ENCODE results near the gene USP11.

The USP11 gene

GRCh38 chrX:47228550-47229270 is 4.1 kb upstream of the USP11 start:
- Mint-ChIP-seq H3K36me3 (peaks cover 9% of the 10 kb centered on the region), H3K4me3 (no peak overlapping the region)

GRCh38 chrX:47229427-47229826 is 3.4 kb upstream of the USP11 start:
- no peaks in the 10 kb centered on the region for H3K27me3 Mint-ChIP-seq
- peaks cover 4% of the 10 kb centered on the region for H3K4me1 Mint-ChIP-seq
- no peaks in the 10 kb centered on the region for H3K9me3 Mint-ChIP-seq
- no peak overlapping the region for H3K27ac Mint-ChIP-seq
- peaks cover 9% of the 10 kb centered on the region for H3K36me3 Mint-ChIP-seq
- no peak overlapping the region for H3K4me3 Mint-ChIP-seq

More at GRCh38 chrX:47228550-47229270, 4.1 kb upstream of the USP11 start:
- Mint-ChIP-seq H3K27me3 (no peaks in the 10 kb centered on the region), H3K9me3 (no peaks in the 10 kb centered on the region), H3K27ac (no peak overlapping the region), H3K4me1 (peaks cover 4% of the 10 kb centered on the region)

- no peaks in the 10 kb centered on the region for H3K9me3 Mint-ChIP-seq
- peaks cover 9% of the 10 kb centered on the region for H3K36me3 Mint-ChIP-seq
- peaks cover 8% of the 10 kb centered on the region for H3K4me1 Mint-ChIP-seq
- H3K27ac Mint-ChIP-seq: peak overlapping the region; percentile 23
- H3K27me3 Mint-ChIP-seq: no peaks in the 10 kb centered on the region
- no peak overlapping the region for H3K4me3 Mint-ChIP-seq
Observed at GRCh38 chrX:47230136-47230868, 2.5 kb upstream of the USP11 start.

GRCh38 chrX:47231167-47231566 is 1.6 kb upstream of the USP11 start:
- H3K4me3 Mint-ChIP-seq: no peak overlapping the region
- no peaks in the 10 kb centered on the region for H3K27me3 Mint-ChIP-seq
- no peaks in the 10 kb centered on the region for H3K9me3 Mint-ChIP-seq
- peaks cover 17% of the 10 kb centered on the region for H3K4me1 Mint-ChIP-seq
- peaks cover 11% of the 10 kb centered on the region for H3K36me3 Mint-ChIP-seq
- H3K27ac Mint-ChIP-seq: peak overlapping the region; percentile 87

- H3K4me3 Mint-ChIP-seq: peak overlapping the region; percentile 91
- no peaks in the 10 kb centered on the region for H3K27me3 Mint-ChIP-seq
- H3K4me1 Mint-ChIP-seq: peaks cover 19% of the 10 kb centered on the region
- no peaks in the 10 kb centered on the region for H3K9me3 Mint-ChIP-seq
- peaks cover 9% of the 10 kb centered on the region for H3K36me3 Mint-ChIP-seq
- peak overlapping the region; percentile 98 for H3K27ac Mint-ChIP-seq
Observed at GRCh38 chrX:47232197-47232802, 509 bp upstream of the USP11 start.

GRCh38 chrX:47233333-47234113 is 714 bp downstream of the USP11 start:
- Mint-ChIP-seq H3K4me3 (peak overlapping the region; percentile 91), H3K27ac (peak overlapping the region; percentile 98), H3K9me3 (no peaks in the 10 kb centered on the region), H3K36me3 (peaks cover 9% of the 10 kb centered on the region), H3K27me3 (no peaks in the 10 kb centered on the region), H3K4me1 (peaks cover 19% of the 10 kb centered on the region)

GRCh38 chrX:47234583-47234982 is 1.8 kb downstream of the USP11 start:
- peaks cover 19% of the 10 kb centered on the region for H3K4me1 Mint-ChIP-seq
- peak overlapping the region; percentile 60 for H3K4me3 Mint-ChIP-seq
- no peaks in the 10 kb centered on the region for H3K9me3 Mint-ChIP-seq
- H3K36me3 Mint-ChIP-seq: peaks cover 6% of the 10 kb centered on the region
- no peaks in the 10 kb centered on the region for H3K27me3 Mint-ChIP-seq
- H3K27ac Mint-ChIP-seq: peak overlapping the region; percentile 88

GRCh38 chrX:47235691-47236103 is 2.9 kb downstream of the USP11 start:
- H3K36me3 Mint-ChIP-seq: peaks cover 2% of the 10 kb centered on the region
- H3K9me3 Mint-ChIP-seq: no peaks in the 10 kb centered on the region
- H3K27me3 Mint-ChIP-seq: no peaks in the 10 kb centered on the region
- peak overlapping the region; percentile 63 for H3K4me3 Mint-ChIP-seq
- peak overlapping the region; percentile 95 for H3K27ac Mint-ChIP-seq
- H3K4me1 Mint-ChIP-seq: peaks cover 19% of the 10 kb centered on the region

- peaks cover 2% of the 10 kb centered on the region for H3K36me3 Mint-ChIP-seq
- no peaks in the 10 kb centered on the region for H3K27me3 Mint-ChIP-seq
- H3K27ac Mint-ChIP-seq: no peak overlapping the region
- H3K9me3 Mint-ChIP-seq: no peaks in the 10 kb centered on the region
- peaks cover 15% of the 10 kb centered on the region for H3K4me1 Mint-ChIP-seq
- H3K4me3 Mint-ChIP-seq: no peak overlapping the region
Observed at GRCh38 chrX:47239199-47239598, 6.4 kb downstream of the USP11 start.

GRCh38 chrX:47239898-47240545 is 7.2 kb downstream of the USP11 start:
- H3K27ac Mint-ChIP-seq: no peak overlapping the region
- peaks cover 14% of the 10 kb centered on the region for H3K4me1 Mint-ChIP-seq
- no peak overlapping the region for H3K4me3 Mint-ChIP-seq
- no peaks in the 10 kb centered on the region for H3K9me3 Mint-ChIP-seq
- no peaks in the 10 kb centered on the region for H3K27me3 Mint-ChIP-seq
- peaks cover 2% of the 10 kb centered on the region for H3K36me3 Mint-ChIP-seq

GRCh38 chrX:47240619-47241018 is 7.8 kb downstream of the USP11 start:
- Mint-ChIP-seq H3K27me3 (no peaks in the 10 kb centered on the region), H3K4me3 (no peak overlapping the region), H3K4me1 (peaks cover 8% of the 10 kb centered on the region), H3K9me3 (no peaks in the 10 kb centered on the region), H3K27ac (no peak overlapping the region), H3K36me3 (no peaks in the 10 kb centered on the region)

GRCh38 chrX:47241201-47242011 is 8.6 kb downstream of the USP11 start:
- Mint-ChIP-seq H3K9me3 (no peaks in the 10 kb centered on the region), H3K4me3 (no peak overlapping the region), H3K4me1 (peaks cover under 1% of the 10 kb centered on the region), H3K27me3 (no peaks in the 10 kb centered on the region), H3K27ac (no peak overlapping the region), H3K36me3 (no peaks in the 10 kb centered on the region)

GRCh38 chrX:47242321-47242720 is 9.5 kb downstream of the USP11 start:
- Mint-ChIP-seq H3K9me3 (no peaks in the 10 kb centered on the region), H3K4me1 (no peaks in the 10 kb centered on the region), H3K36me3 (no peaks in the 10 kb centered on the region), H3K27ac (no peak overlapping the region), H3K27me3 (no peaks in the 10 kb centered on the region), H3K4me3 (no peak overlapping the region)

- no peaks in the 10 kb centered on the region for H3K36me3 Mint-ChIP-seq
Observed at GRCh38 chrX:47243351-47243750, 10.5 kb downstream of the USP11 start.

More at GRCh38 chrX:47243351-47243750, 10.5 kb downstream of the USP11 start:
- Mint-ChIP-seq H3K9me3 (no peaks in the 10 kb centered on the region), H3K4me3 (no peak overlapping the region), H3K27ac (no peak overlapping the region), H3K4me1 (no peaks in the 10 kb centered on the region), H3K27me3 (no peaks in the 10 kb centered on the region)
